Heart left ventricle (tissue), 16 donors: ENCODE results near the gene NFIX. TPM values are rescaled to one million over a fixed set of nuclear protein-coding genes. Genes with fewer than 3 reads are reported as not detected.

Experiments used
- ATAC-seq, 4 donors: fragments of 200-7000 bp; cut with Tn5 transposase; one replicate each; pipeline ENCODE4 v1.9.1; 2020 to 2022; ENCODE audit warnings: moderate library complexity in 4 of 4, mild to moderate bottlenecking in 3 of 4, moderate number of reproducible peaks in 1 of 4
- DNase-seq, 5 donors: peaks; one replicate each; pipeline ENCODE4 v3.0.0-alpha.2; 2020
- H3K27ac ChIP-seq, 12 donors: fragments of 200-600 bp; sonication (generic) in 4 of 12; one replicate each; pipeline versions ENCODE4 v1.5.0 to v1.8.0; 2016 to 2022; ENCODE audit warnings: mild to moderate bottlenecking in 2 of 12
- H3K27me3 ChIP-seq, 9 donors: fragments of 200-600 bp; sonication (generic) in 2 of 9; one replicate each; pipeline versions ENCODE4 v1.5.1 to v1.8.0; 2016 to 2022; ENCODE audit warnings: mild to moderate bottlenecking in 3 of 9
- H3K36me3 ChIP-seq, 9 donors: fragments of 200-600 bp; sonication (generic) in 2 of 9; one replicate each; pipeline versions ENCODE4 v1.5.0 to v1.8.0; 2018 to 2022; ENCODE audit warnings: mild to moderate bottlenecking in 2 of 9
- H3K4me1 ChIP-seq, 12 donors: fragments of 200-600 bp; sonication (generic) in 4 of 12; one replicate each; pipeline versions ENCODE4 v1.5.0 to v1.8.0; 2016 to 2022; ENCODE audit warnings: mild to moderate bottlenecking in 3 of 12
- H3K4me3 ChIP-seq, 12 donors: fragments of 200-600 bp; sonication (generic) in 4 of 12; one replicate each; pipeline versions ENCODE4 v1.5.0 to v1.8.0; 2017 to 2022; ENCODE audit warnings: mild to moderate bottlenecking in 9 of 12, moderate library complexity in 4 of 12
- H3K9me3 ChIP-seq, 12 donors: fragments of 200-600 bp; sonication (generic) in 4 of 12; one replicate each; pipeline versions ENCODE4 v1.5.0 to v1.8.0; 2016 to 2022; ENCODE audit warnings: mild to moderate bottlenecking in 1 of 12
- CTCF ChIP-seq, 12 donors: fragments of 200-600 bp; sonication (generic) in 4 of 12; IDR thresholded peaks; one replicate each; pipeline versions ENCODE4 v1.5.0 to v1.8.0; 2018 to 2022; ENCODE audit warnings: antibody characterized with exemption in 12 of 12, mild to moderate bottlenecking in 5 of 12
- POLR2A ChIP-seq, 2 donors: fragments of 450-650 bp; IDR thresholded peaks; one replicate each; pipeline ENCODE4 v1.6.1; 2017; ENCODE audit warnings: antibody characterized with exemption in 2 of 2, mild to moderate bottlenecking in 2 of 2, moderate library complexity in 2 of 2
- WGBS, 4 donors: extraction: QIAGEN DNeasy Blood & Tissue Kit in 2 of 4; methylation state at CpG; one replicate each; pipeline versions ENCODE4 v1.1.5 to v1.1.7; 2013 to 2018; 5-methylcytosine and 5-hydroxymethylcytosine counted together
- intact Hi-C, 10 donors: fragments of 100-400 bp; cut with DNase I; formaldehyde crosslinking; loops; one replicate each; pipeline versions ENCODE4 v1.11.1 to v1.14.2; 2022
- polyA plus RNA-seq, 2 donors: library from polyadenylated mRNA; stranded (reverse); fragments of 200-250 nt; gene quantifications; one replicate each; pipeline ENCODE4 v1.2.3, GENCODE V29; 2013
- total RNA-seq, 9 donors: library from RNA; depleted of rRNA in 2 of 9; stranded (reverse); fragments of >200 nt in 2 of 9; fragmentation: NEBNext Ultra II Directional in 3 of 9; extraction: Animal tissue kit (Norgen Biotek cat#: 25700) in 3 of 9; gene quantifications; one replicate each; pipeline versions ENCODE4 v1.1.0 to v1.2.4, GENCODE V29; 2016 to 2023
- donor health status: ischemic (EF 13 %, LVEDD 7.1; RV severe dilation, severe dysfunction).
- donor health status: healthy with polysubstance abuse.
- donor health status: DM: no; HTN: yes; CAD: no.
- donor health status: DM: no; HTN: no; CAD: no.
- donor health status: ischemic (EF 25% LVEDD 6.9; RV normal size, moderate dysfunction).
- donor health status: ischemic (EF 25% LVEDD 5.7; RV mildly dilated, moderate dysfunction).
- donor health status: healthy.
- donor health status: DM: yes; HTN: yes; CAD: no.
- donor health status: ischemic (EF 35%, LVEDD 5.7; RV mildly dilated, moderate dysfunction).
- donor health status: nonischemic (EF 11% LVEDD 7.7; RV severe dilation, severe dysfunction).
- donor health status: DM: yes; HTN: yes; CAD: no.
- donor health status: PGD.
- donor health status: ischemic (EF 29% LVEDD 5.4; RV normal size, mild dysfunction).
- donor health status: nonischemic (EF 23%, LVEDD 6.1; RV moderate dilation, normal function).

Gene NFIX
- total and polyA plus RNA-seq, 11 donors: 42.1 to 147 (median 107) TPM

- peaks cover 5 to 50% (median 24%) of the 10 kb centered on the region in 12 donors for H3K4me1 ChIP-seq
- peak overlapping the region in 11 of 12 donors; percentile 63 to 96 (median 88) for H3K4me3 ChIP-seq
- TF ChIP-seq POLR2A (IDR thresholded peaks at IDR 0.05) (no peak), CTCF (IDR thresholded peaks at IDR 0.05) (no peak)
- H3K9me3 ChIP-seq: no peaks in the 10 kb centered on the region
- ATAC-seq (no peak), DNase-seq (no peak)
- WGBS, 4 donors: 60 to 64% (median 62%) methylated on average over 14 of the region's 14 CpGs
- H3K27ac ChIP-seq: peak overlapping the region in 10 of 12 donors; percentile 90 to 97 (median 94)
- peaks cover 5 to 83% (median 76%) of the 10 kb centered on the region in 9 donors for H3K36me3 ChIP-seq
- intact Hi-C loops: no loop called here
- H3K27me3 ChIP-seq: no peaks in the 10 kb centered on the region
Observed at GRCh38 chr19:12946731-12947496, 48.4 kb upstream of the NFIX start.

DNA sequence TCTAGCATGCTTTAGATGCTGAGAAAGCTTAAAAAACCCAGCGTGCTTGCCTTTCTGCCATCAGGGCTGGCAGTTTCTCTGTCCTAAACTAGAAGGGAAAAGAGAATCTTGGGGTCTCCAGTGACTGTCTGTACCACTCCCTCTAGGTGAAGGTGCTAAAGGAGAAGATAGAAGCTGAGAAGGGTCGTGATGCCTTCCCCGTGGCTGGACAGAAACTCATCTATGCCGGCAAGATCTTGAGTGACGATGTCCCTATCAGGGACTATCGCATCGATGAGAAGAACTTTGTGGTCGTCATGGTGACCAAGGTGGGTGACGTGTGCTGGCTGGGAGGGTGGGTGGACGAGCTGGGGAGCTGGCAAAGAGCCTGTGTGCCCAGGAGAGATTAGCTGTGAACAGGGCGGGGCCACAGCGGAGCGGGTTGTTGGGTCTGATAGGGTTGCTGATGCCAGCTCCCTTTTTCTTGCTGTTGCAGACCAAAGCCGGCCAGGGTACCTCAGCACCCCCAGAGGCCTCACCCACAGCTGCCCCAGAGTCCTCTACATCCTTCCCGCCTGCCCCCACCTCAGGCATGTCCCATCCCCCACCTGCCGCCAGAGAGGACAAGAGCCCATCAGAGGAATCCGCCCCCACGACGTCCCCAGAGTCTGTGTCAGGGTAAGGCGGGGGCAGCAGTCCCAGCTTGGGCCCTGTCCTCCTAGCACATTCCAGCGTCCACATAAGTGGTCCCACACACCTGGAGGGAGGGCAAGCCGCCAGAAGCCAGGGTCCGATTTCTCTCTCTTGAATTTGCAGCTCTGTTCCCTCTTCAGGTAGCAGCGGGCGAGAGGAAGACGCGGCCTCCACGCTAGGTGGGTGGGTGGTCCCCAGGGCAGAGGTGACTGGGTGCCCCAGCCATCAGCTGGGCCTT, 47.3 kb upstream of the NFIX start:
- peaks cover 5 to 84% (median 76%) of the 10 kb centered on the region in 9 donors for H3K36me3 ChIP-seq
- ATAC-seq (no peak), DNase-seq (no peak)
- 81 to 84% (median 83%) methylated on average over 22 to 28 of the region's 28 CpGs for WGBS, 4 donors
- intact Hi-C loops: no loop called here
- peaks cover 5 to 51% (median 27%) of the 10 kb centered on the region in 12 donors for H3K4me1 ChIP-seq
- no peak overlapping the region for H3K27ac ChIP-seq
- no peaks in the 10 kb centered on the region for H3K9me3 ChIP-seq
- H3K27me3 ChIP-seq: no peaks in the 10 kb centered on the region
- no peak overlapping the region for H3K4me3 ChIP-seq
- TF ChIP-seq CTCF (IDR thresholded peaks at IDR 0.05) (no peak), POLR2A (IDR thresholded peaks at IDR 0.05) (no peak)

DNA sequence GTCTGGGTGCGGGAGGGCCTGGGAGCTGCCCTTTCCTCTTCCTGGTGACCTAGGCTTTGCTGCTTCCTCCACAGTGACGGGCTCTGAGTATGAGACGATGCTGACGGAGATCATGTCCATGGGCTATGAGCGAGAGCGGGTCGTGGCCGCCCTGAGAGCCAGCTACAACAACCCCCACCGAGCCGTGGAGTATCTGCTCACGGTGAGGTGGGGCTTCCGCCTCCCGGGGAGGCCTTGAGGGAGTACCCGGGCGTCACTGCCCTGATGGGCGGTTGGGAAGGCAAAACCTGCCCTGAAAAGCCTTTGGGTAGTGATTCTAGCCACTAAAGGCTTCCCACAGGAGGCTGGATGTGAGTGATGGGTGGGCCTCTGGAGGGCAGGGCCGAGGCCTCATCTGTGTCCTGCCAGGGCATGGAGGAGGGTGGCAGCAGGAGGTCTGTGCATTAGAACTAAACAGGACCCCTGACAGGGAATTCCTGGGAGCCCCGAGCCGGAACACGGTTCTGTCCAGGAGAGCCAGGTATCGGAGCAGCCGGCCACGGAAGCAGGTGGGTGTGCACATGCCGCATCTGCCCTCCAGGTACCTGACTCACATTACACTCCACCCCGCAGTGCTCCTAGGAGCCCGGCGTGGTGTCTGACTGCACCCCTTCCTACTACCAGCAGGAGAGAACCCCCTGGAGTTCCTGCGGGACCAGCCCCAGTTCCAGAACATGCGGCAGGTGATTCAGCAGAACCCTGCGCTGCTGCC, 46.5 kb upstream of the NFIX start:
- H3K36me3 ChIP-seq: peaks cover 5 to 84% (median 76%) of the 10 kb centered on the region in 9 donors
- H3K27me3 ChIP-seq: no peaks in the 10 kb centered on the region
- H3K27ac ChIP-seq: no peak overlapping the region
- ATAC-seq: no peak
- no peak for DNase-seq
- WGBS, 4 donors: 91 to 95% (median 94%) methylated on average over 9 to 30 of the region's 30 CpGs
- TF ChIP-seq CTCF (IDR thresholded peaks at IDR 0.05) (no peak), POLR2A (IDR thresholded peaks at IDR 0.05) (no peak)
- H3K4me3 ChIP-seq: no peak overlapping the region
- peaks cover 5 to 51% (median 33%) of the 10 kb centered on the region in 12 donors for H3K4me1 ChIP-seq
- intact Hi-C loops: no loop called here
- no peaks in the 10 kb centered on the region for H3K9me3 ChIP-seq
